Sigmoid colon (tissue), 4 donors: Measurements from ENCODE around the gene WDR33.

ENCODE experiments used
- EP300 ChIP-seq, 4 donors: sonication (generic); formaldehyde crosslinking; IDR thresholded peaks; one replicate each; pipeline ENCODE4 v1.6.1; 2017; ENCODE audit warnings: antibody characterized with exemption in 4 of 4
- POLR2AphosphoS5 ChIP-seq, 4 donors: sonication (generic); formaldehyde crosslinking; IDR thresholded peaks; one replicate each; pipeline ENCODE4 v1.6.1; 2017; ENCODE audit warnings: antibody characterized with exemption in 4 of 4
- TF ChIP-seq, protein P1 (sequence below), 4 experiments: fragments of 450-650 bp in 3 of 4; fragments of 200-600 bp in 1 of 4; IDR thresholded peaks; one replicate each; pipeline ENCODE4 v1.5.1; 2016 to 2019; ENCODE audit warnings: antibody characterized with exemption in 4 of 4, mild to moderate bottlenecking in 3 of 4, moderate library complexity in 2 of 4

- TF ChIP-seq POLR2AphosphoS5 (IDR thresholded peaks at IDR 0.05) (no peak), EP300 (IDR thresholded peaks at IDR 0.05) (no peak)
- TF ChIP-seq, protein P1, sequence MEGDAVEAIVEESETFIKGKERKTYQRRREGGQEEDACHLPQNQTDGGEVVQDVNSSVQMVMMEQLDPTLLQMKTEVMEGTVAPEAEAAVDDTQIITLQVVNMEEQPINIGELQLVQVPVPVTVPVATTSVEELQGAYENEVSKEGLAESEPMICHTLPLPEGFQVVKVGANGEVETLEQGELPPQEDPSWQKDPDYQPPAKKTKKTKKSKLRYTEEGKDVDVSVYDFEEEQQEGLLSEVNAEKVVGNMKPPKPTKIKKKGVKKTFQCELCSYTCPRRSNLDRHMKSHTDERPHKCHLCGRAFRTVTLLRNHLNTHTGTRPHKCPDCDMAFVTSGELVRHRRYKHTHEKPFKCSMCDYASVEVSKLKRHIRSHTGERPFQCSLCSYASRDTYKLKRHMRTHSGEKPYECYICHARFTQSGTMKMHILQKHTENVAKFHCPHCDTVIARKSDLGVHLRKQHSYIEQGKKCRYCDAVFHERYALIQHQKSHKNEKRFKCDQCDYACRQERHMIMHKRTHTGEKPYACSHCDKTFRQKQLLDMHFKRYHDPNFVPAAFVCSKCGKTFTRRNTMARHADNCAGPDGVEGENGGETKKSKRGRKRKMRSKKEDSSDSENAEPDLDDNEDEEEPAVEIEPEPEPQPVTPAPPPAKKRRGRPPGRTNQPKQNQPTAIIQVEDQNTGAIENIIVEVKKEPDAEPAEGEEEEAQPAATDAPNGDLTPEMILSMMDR (IDR thresholded peaks at IDR 0.05): no peak
Measured at GRCh38 chr2:127664895-127665225, 146.1 kb downstream of the WDR33 start.
